Kidney epithelial cell (primary cell): ENCODE results near the gene ZNF503. TPM values are rescaled to one million over a fixed set of nuclear protein-coding genes. Genes with fewer than 3 reads are reported as not detected.

Experiments
- DNase-seq: peaks from one replicate; pipeline ENCODE4 v3.0.0-alpha.2; 2010; ENCODE audit warnings: low read depth
- H3K27me3 ChIP-seq: 2 replicates; pipeline ENCODE4 v1.6.0; 2011; ENCODE audit warnings: low read length; ENCODE audit not compliant: control insufficient read depth, insufficient read depth
- H3K36me3 ChIP-seq: 2 replicates; pipeline ENCODE4 v1.5.1; 2011; ENCODE audit warnings: low read length; ENCODE audit not compliant: control insufficient read depth, insufficient read depth
- H3K4me3 ChIP-seq: 2 replicates; pipeline ENCODE4 v1.5.1; 2011; ENCODE audit warnings: low read depth, mild to moderate bottlenecking, control low read depth, low read length
- CTCF ChIP-seq: IDR thresholded peaks from 2 replicates; pipeline ENCODE4 v1.5.1; 2011; ENCODE audit warnings: mild to moderate bottlenecking, moderate library complexity, low read length, control low read depth, inconsistent platforms; ENCODE audit not compliant: insufficient read depth, poor library complexity, severe bottlenecking
- total RNA-seq: library from RNA; depleted of rRNA; stranded (reverse); fragments of >200 nt; gene quantifications from 2 replicates; pipeline ENCODE4 v1.2.3, GENCODE V29; 2015

The ZNF503 gene
- total RNA-seq, result 13.8 and 16.8 TPM in 2 replicates

GRCh38 chr10:75401569-75402485 lies at the start of gene ZNF503:
Gene ZNF503 (minus strand): TSS chr10:75401764. CDS start chr10:75401419, 345 bp downstream.
- H3K27me3 ChIP-seq, result no peaks in the 10 kb centered on the region
- TF ChIP-seq CTCF, result peak; percentile 3
- peaks cover 5% of the 10 kb centered on the region for H3K36me3 ChIP-seq
- DNase-seq, result peak; percentile 83
- peak within 1 kb of the TSS; percentile 91 for H3K4me3 ChIP-seq

- Histone ChIP-seq H3K4me3 (no peak overlapping the region), H3K36me3 (no peaks in the 10 kb centered on the region), H3K27me3 (no peaks in the 10 kb centered on the region)
- no peak for DNase-seq
- TF ChIP-seq CTCF, result no peak
These were observed 49.4 kb upstream of the ZNF503 start for GRCh38 chr10:75450644-75451640.

DNA sequence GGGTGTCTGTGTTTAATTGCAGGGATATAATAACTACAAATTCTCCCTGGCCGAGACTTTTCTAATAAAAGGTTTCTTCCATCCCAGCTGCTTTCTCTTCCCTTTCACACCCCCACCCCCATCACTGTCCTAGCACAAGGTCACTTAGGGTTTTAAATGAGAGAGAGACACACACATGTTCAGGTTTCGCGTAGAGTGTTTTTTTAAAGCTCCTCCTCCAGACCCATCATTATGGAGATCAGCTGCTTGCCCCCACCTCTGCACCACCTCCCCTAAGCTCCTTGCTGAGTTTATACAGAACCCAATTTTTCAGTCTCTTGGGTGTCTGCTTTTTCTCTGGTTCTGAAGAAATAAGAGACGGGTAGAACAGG lies 48.5 kb upstream of the ZNF503 start:
- no peak for DNase-seq
- no peaks in the 10 kb centered on the region for H3K36me3 ChIP-seq
- TF ChIP-seq CTCF, result no peak
- H3K27me3 ChIP-seq, result no peaks in the 10 kb centered on the region
- no peak overlapping the region for H3K4me3 ChIP-seq

DNA sequence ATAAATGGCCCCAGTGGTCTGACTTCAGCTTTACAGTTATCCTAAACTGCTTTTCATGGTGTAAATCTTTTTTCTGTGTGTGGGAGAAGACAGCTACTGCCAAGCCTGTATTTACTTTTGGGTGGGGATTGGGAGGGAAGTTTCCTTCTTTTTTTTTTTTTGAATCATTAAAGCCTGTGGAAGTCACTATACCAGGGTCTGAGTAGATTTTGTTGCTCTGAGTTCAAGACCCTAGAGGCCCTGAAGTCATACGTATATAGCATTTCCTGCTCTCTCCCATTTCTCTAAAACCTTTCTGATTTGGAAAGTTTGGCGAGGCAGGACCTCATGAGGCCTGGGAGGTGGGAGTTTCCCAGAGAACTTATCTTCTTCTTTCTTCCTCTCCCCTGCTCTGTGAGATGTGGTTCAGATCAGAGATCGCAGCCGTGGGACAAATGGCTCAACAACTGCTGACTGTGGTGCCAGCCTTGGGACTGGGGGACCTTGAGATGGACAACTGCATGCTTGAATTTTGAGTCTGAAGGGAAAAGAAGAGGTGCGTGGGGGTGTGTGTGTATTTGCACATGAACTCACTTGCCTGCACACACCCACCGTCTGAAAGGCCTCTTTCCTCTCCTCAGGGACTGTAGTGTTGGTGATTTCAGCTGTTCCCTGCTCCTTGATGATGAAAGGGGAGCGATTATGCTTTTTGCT lies 48.0 kb upstream of the ZNF503 start:
- no peak for TF ChIP-seq CTCF
- H3K36me3 ChIP-seq, result no peaks in the 10 kb centered on the region
- H3K4me3 ChIP-seq, result no peak overlapping the region
- DNase-seq, result no peak
- no peaks in the 10 kb centered on the region for H3K27me3 ChIP-seq

- no peak overlapping the region for H3K4me3 ChIP-seq
- H3K27me3 ChIP-seq, result no peaks in the 10 kb centered on the region
- DNase-seq, result no peak
- no peak for TF ChIP-seq CTCF
- no peaks in the 10 kb centered on the region for H3K36me3 ChIP-seq
These were observed 46.6 kb upstream of the ZNF503 start for GRCh38 chr10:75448166-75448565.
